B cell (primary cell): ENCODE measurements around the gene ZNF141. TPM values are rescaled to one million over a fixed set of nuclear protein-coding genes. Genes with fewer than 3 reads are reported as not detected.

Experiments used
- ATAC-seq: fragments of 200-7000 bp; cut with Tn5 transposase; one replicate; pipeline ENCODE4 v1.10.0; 2021; ENCODE audit warnings: low read depth, mild to moderate bottlenecking, moderate number of reproducible peaks, moderate library complexity
- CTCF ChIA-PET: fragments of 350-600 bp; sonication (Branson Sonifier 250); formaldehyde crosslinking; loops from one replicate; lab custom pipeline; 2021; ENCODE audit warnings: antibody characterized with exemption, inconsistent platforms; lab: Charles Lee
- POLR2A ChIA-PET: fragments of 350-600 bp; sonication (Branson Sonifier 250); formaldehyde crosslinking; loops from one replicate; lab custom pipeline; 2021; ENCODE audit warnings: antibody characterized with exemption; lab: Charles Lee
- DNase-seq: peaks from one replicate; pipeline ENCODE4 v3.0.0; 2013
- H2AFZ ChIP-seq: 2 replicates; pipeline ENCODE4 v1.6.1; 2012; ENCODE audit warnings: mild to moderate bottlenecking, low read depth, low read length; ENCODE audit not compliant: insufficient read depth, poor library complexity, severe bottlenecking
- H3K27ac ChIP-seq, 2 donors: 1 replicate in 1 of 2; 2 replicates in 1 of 2; pipeline ENCODE4 v1.5.1; 2012 to 2013; ENCODE audit warnings: low read length in 2 of 2, mild to moderate bottlenecking in 2 of 2, moderate library complexity in 1 of 2
- H3K27me3 ChIP-seq, 4 experiments: fragments of 200-600 bp in 1 of 4; sonication (generic) in 1 of 4; replicated peaks in 1 of 4; 1 replicate in 2 of 4; 2 replicates in 2 of 4; pipeline versions ENCODE4 v1.6.1 to v1.7.0; 2013 to 2016; ENCODE audit warnings: low read length in 3 of 4, mild to moderate bottlenecking in 2 of 4, mixed read lengths in 1 of 4, moderate library complexity in 1 of 4; ENCODE audit not compliant: insufficient read depth in 4 of 4, control insufficient read depth in 3 of 4; ENCODE audit errors: control extremely low read depth in 1 of 4
- H3K36me3 ChIP-seq, 2 experiments: replicated peaks in 1 of 2; 1 replicate in 1 of 2; 2 replicates in 1 of 2; pipeline versions ENCODE4 v1.6.1 to v1.7.1; 2013; ENCODE audit warnings: low read length in 1 of 2; ENCODE audit not compliant: insufficient read depth in 2 of 2, control insufficient read depth in 1 of 2; ENCODE audit errors: control extremely low read depth in 1 of 2, extremely low read depth in 1 of 2
- H3K4me1 ChIP-seq, 2 donors: fragments of 200-600 bp in 1 of 2; sonication (generic) in 1 of 2; 1 replicate in 1 of 2; 2 replicates in 1 of 2; pipeline versions ENCODE4 v1.5.1 to v1.6.1; 2013 to 2017; ENCODE audit warnings: low read length in 2 of 2; ENCODE audit not compliant: control insufficient read depth in 2 of 2, insufficient read depth in 2 of 2
- H3K4me2 ChIP-seq: replicated peaks from 2 replicates; pipeline ENCODE3; 2012; ENCODE audit warnings: mild to moderate bottlenecking, low read depth, low read length; ENCODE audit not compliant: poor library complexity, severe bottlenecking
- H3K4me3 ChIP-seq, 5 experiments: fragments of 200-600 bp in 1 of 5; sonication (generic) in 1 of 5; 1 replicate in 3 of 5; 2 replicates in 2 of 5; pipeline versions ENCODE4 v1.5.1 to v1.7.0; 2011 to 2016; ENCODE audit warnings: low read length in 4 of 5, mild to moderate bottlenecking in 4 of 5, low read depth in 2 of 5, control low read depth in 1 of 5, moderate library complexity in 1 of 5; ENCODE audit not compliant: insufficient read depth in 1 of 5; ENCODE audit errors: control extremely low read depth in 1 of 5, extremely low read depth in 1 of 5
- H3K79me2 ChIP-seq: fragments of 200-600 bp; sonication (generic); one replicate; pipeline ENCODE4 v1.6.0; 2016; ENCODE audit warnings: low read length; ENCODE audit not compliant: control insufficient read depth, insufficient read depth
- H3K9ac ChIP-seq: fragments of 200-600 bp; sonication (generic); 2 replicates; pipeline ENCODE4 v1.6.1; 2017; ENCODE audit warnings: mild to moderate bottlenecking, low read length, moderate library complexity
- H3K9me3 ChIP-seq, 3 donors: one replicate each; pipeline versions ENCODE4 v1.6.1 to v1.7.1; 2013; ENCODE audit warnings: low read length in 2 of 3; ENCODE audit not compliant: control insufficient read depth in 2 of 3, insufficient read depth in 1 of 3; ENCODE audit errors: control extremely low read depth in 1 of 3
- H4K20me1 ChIP-seq: 2 replicates; pipeline ENCODE4 v1.6.0; 2012; ENCODE audit warnings: mild to moderate bottlenecking, low read length; ENCODE audit not compliant: insufficient read depth, control insufficient read depth, poor library complexity, severe bottlenecking
- H3K27ac Mint-ChIP-seq: one replicate; pipeline ENCODE4 v1.8.0; 2021; ENCODE audit warnings: mixed read lengths
- H3K27me3 Mint-ChIP-seq: one replicate; pipeline ENCODE4 v1.8.0; 2021; ENCODE audit warnings: mixed read lengths
- H3K4me1 Mint-ChIP-seq: one replicate; pipeline ENCODE4 v1.8.0; 2021; ENCODE audit warnings: mixed read lengths
- H3K4me3 Mint-ChIP-seq: one replicate; pipeline ENCODE4 v1.8.0; 2021; ENCODE audit warnings: mixed read lengths
- H3K9me3 Mint-ChIP-seq: one replicate; pipeline ENCODE4 v1.8.0; 2022; ENCODE audit warnings: mixed read lengths; ENCODE audit not compliant: insufficient read depth
- CTCF ChIP-seq: fragments of 200-600 bp; IDR thresholded peaks from one replicate; pipeline ENCODE4 v1.8.0; 2022; ENCODE audit warnings: antibody characterized with exemption, mild to moderate bottlenecking
- EZH2 ChIP-seq: IDR thresholded peaks from 2 replicates; pipeline ENCODE4 v1.6.1; 2012; ENCODE audit warnings: borderline replicate concordance, low read depth, mild to moderate bottlenecking, moderate library complexity, low read length; ENCODE audit not compliant: insufficient read depth, poor library complexity, severe bottlenecking
- WGBS: methylation state at CpG from one replicate; pipeline ENCODE4 v1.1.5; 2013; ENCODE audit warnings: missing lambda C conversion rate; ENCODE audit not compliant: insufficient coverage; 5-methylcytosine and 5-hydroxymethylcytosine counted together
- intact Hi-C: fragments of 100-400 bp; cut with micrococcal nuclease; formaldehyde crosslinking; loops from one replicate; pipeline ENCODE4 v1.10.0; 2022
- polyA plus RNA-seq: library from polyadenylated mRNA; depleted of rRNA; stranded (reverse); fragments of >200 nt; gene quantifications from 2 replicates; pipeline ENCODE4 v1.2.3, GENCODE V29; 2012
- total RNA-seq, 2 donors: library from RNA; stranded (reverse); fragments of 120-200 nt in 1 of 2; gene quantifications; 1 replicate in 1 of 2; 2 replicates in 1 of 2; pipeline versions ENCODE4 v1.2.3 to v1.2.4, GENCODE V29; 2013 to 2022

Gene ZNF141
- total and polyA plus RNA-seq, 2 donors (not counting 1 experiment from before 2014, with no cell fraction given), result 8.0 to 68.1 TPM

- ChIA-PET CTCF (no interaction called here), POLR2A (interaction anchor here (0.7 to 2.5 kb wide), 3 partner anchors 33 to 337 kb away, joined by 3 to 11 read pairs (median 5); partner anchors contain the start of genes ATP5ME and MYL5)
- H3K9me3 Mint-ChIP-seq, result peaks cover 4% of the 10 kb centered on the region
- Histone ChIP-seq H3K4me3 (peak overlapping the region; percentile 61 to 90 (median 82)), H3K4me2 (peak overlapping the region; percentile 75), H3K27ac (peak overlapping the region; percentile 91 to 95), H3K4me1 (peaks cover 16 to 22% of the 10 kb centered on the region in 2 donors), H3K9ac (peak overlapping the region; percentile 78), H4K20me1 (no peaks in the 10 kb centered on the region), H3K27me3 (no peaks in the 10 kb centered on the region), H3K9me3 (peaks cover 2 to 31% (median 9%) of the 10 kb centered on the region in 3 donors), H3K79me2 (peaks cover 42% of the 10 kb centered on the region), H3K36me3 (peaks cover 0 to 3% of the 10 kb centered on the region in 2 experiments), H2AFZ (peak overlapping the region; percentile 78)
- peaks cover 41% of the 10 kb centered on the region for H3K4me1 Mint-ChIP-seq
- intact Hi-C loops, result loop anchor here (1.0 to 5.0 kb wide), 7 partner anchors 92 to 585 kb away; partner anchors contain the start of genes PIGG, ZNF718 and ZNF721
- peak overlapping the region; percentile 100 for H3K4me3 Mint-ChIP-seq
- whole genome bisulfite sequencing, result 0% methylated on average over 15 of the region's 18 CpGs
- TF ChIP-seq EZH2 (no peak), CTCF (no peak)
- no peak for DNase-seq
- peak overlapping the region; percentile 100 for H3K27ac Mint-ChIP-seq
- ATAC-seq, result no peak
- H3K27me3 Mint-ChIP-seq, result no peaks in the 10 kb centered on the region
Observed at GRCh38 chr4:336893-337142, 796 bp upstream of the ZNF141 start.
